PC-9 (cell line): ENCODE data around the gene RASGEF1C. TPM values are rescaled to one million over a fixed set of nuclear protein-coding genes. Genes with fewer than 3 reads are reported as not detected.

Experiments
- BruUV-seq: library from RNA; stranded (reverse); fragments of 400-500 nt; replicated peaks from 2 replicates; lab custom pipeline; 2021; lab: Mats Ljungman, UMichigan
- CTCF ChIA-PET: fragments of 300-600 bp; sonication (Branson Sonifier 250); formaldehyde crosslinking; loops from one replicate; lab custom pipeline; 2022; ENCODE audit warnings: antibody characterized with exemption; lab: Charles Lee
- POLR2A ChIA-PET: fragments of 300-600 bp; sonication (Branson Sonifier 250); formaldehyde crosslinking; loops from one replicate; lab custom pipeline; 2022; ENCODE audit warnings: antibody characterized with exemption; ENCODE audit not compliant: unreplicated experiment; lab: Charles Lee
- DNase-seq, 2 experiments: peaks; one replicate each; pipeline versions ENCODE4 v3.0.0 to v3.0.0-alpha.2; 2015 to 2022; ENCODE audit warnings: mixed read lengths in 1 of 2
- H2AFZ ChIP-seq: fragments of 200-600 bp; sonication (generic); 2 replicates; pipeline ENCODE4 v1.8.1; 2017; ENCODE audit warnings: antibody characterized with exemption
- H3F3A ChIP-seq: fragments of 200-600 bp; sonication (generic); 2 replicates; pipeline ENCODE4 v1.8.1; 2017; ENCODE audit warnings: antibody characterized with exemption, mild to moderate bottlenecking, low read depth; ENCODE audit not compliant: insufficient read depth
- H3K27ac ChIP-seq: fragments of 200-600 bp; sonication (generic); 2 replicates; pipeline ENCODE4 v1.6.1; 2016; ENCODE audit warnings: mixed run types
- H3K27me3 ChIP-seq: fragments of 200-600 bp; sonication (generic); 2 replicates; pipeline ENCODE4 v1.6.1; 2016; ENCODE audit warnings: low read depth, mixed run types; ENCODE audit not compliant: insufficient read depth
- H3K36me3 ChIP-seq: fragments of 200-600 bp; sonication (generic); 2 replicates; pipeline ENCODE4 v1.6.1; 2016; ENCODE audit warnings: low read depth, mixed run types
- H3K4me1 ChIP-seq: fragments of 200-600 bp; sonication (generic); replicated peaks from 2 replicates; pipeline ENCODE4 v1.6.1; 2016; ENCODE audit warnings: mixed run types; ENCODE audit not compliant: insufficient read depth
- H3K4me2 ChIP-seq: fragments of 200-600 bp; sonication (generic); 2 replicates; pipeline ENCODE4 v1.6.1; 2017; ENCODE audit warnings: mixed run types
- H3K4me3 ChIP-seq: fragments of 200-600 bp; sonication (generic); 2 replicates; pipeline ENCODE4 v1.6.1; 2016; ENCODE audit warnings: mixed run types
- H3K79me2 ChIP-seq: fragments of 200-600 bp; sonication (generic); 2 replicates; pipeline ENCODE4 v1.6.1; 2017; ENCODE audit warnings: low read depth, mixed run types
- H3K9me2 ChIP-seq: fragments of 200-600 bp; sonication (generic); 2 replicates; pipeline ENCODE4 v1.8.1; 2017; ENCODE audit warnings: mild to moderate bottlenecking; ENCODE audit not compliant: insufficient read depth
- H3K9me3 ChIP-seq: fragments of 200-600 bp; sonication (generic); 2 replicates; pipeline ENCODE4 v1.8.1; 2016; ENCODE audit warnings: low read depth; ENCODE audit not compliant: insufficient read depth
- H4K20me1 ChIP-seq: fragments of 200-600 bp; sonication (generic); 2 replicates; pipeline ENCODE4 v1.8.1; 2017; ENCODE audit not compliant: insufficient read depth
- CTCF ChIP-seq: fragments of 200-600 bp; sonication (generic); conservative IDR thresholded peaks from 2 replicates; pipeline ENCODE4 v1.6.1; 2017; ENCODE audit warnings: mixed run types, antibody characterized with exemption, mild to moderate bottlenecking, moderate library complexity
- EZH2 ChIP-seq: fragments of 200-600 bp; sonication (generic); IDR thresholded peaks from 2 replicates; pipeline ENCODE4 v1.8.0; 2017; ENCODE audit warnings: antibody characterized with exemption, low read depth
- intact Hi-C: fragments of 100-400 bp; cut with micrococcal nuclease; formaldehyde crosslinking; loops from one replicate; pipeline ENCODE4 v1.10.0; 2022; ENCODE audit not compliant: unreplicated experiment
- total RNA-seq: library from RNA; stranded (reverse); gene quantifications from 2 replicates; pipeline ENCODE4 v1.2.3, GENCODE V29; 2021

Gene RASGEF1C
- total RNA-seq, 1 experiment from 2014 or later: not detected

GRCh38 chr5:180078348-180078747, 130.7 kb downstream of the RASGEF1C start:
- no peak overlapping the region for H3K27ac ChIP-seq
- CTCF ChIA-PET: no interaction called here

GRCh38 chr5:180077594-180078284, 131.3 kb downstream of the RASGEF1C start:
- Histone ChIP-seq H4K20me1 (no peaks in the 10 kb centered on the region), H3K9me3 (peaks cover 1% of the 10 kb centered on the region; the same call in 1 of the 2 replicates), H3K27ac (no peak overlapping the region), H3K4me1 (no peaks in the 10 kb centered on the region), H3K4me3 (no peak overlapping the region), H3K36me3 (no peaks in the 10 kb centered on the region), H3F3A (no peaks in the 10 kb centered on the region), H3K4me2 (no peak overlapping the region), H3K79me2 (no peaks in the 10 kb centered on the region), H2AFZ (no peak overlapping the region), H3K9me2 (no peaks in the 10 kb centered on the region), H3K27me3 (peaks cover 26% of the 10 kb centered on the region; the same call in 1 of the 2 replicates)
- DNase-seq: no peak
- TF ChIP-seq CTCF: no peak
- no peak for TF ChIP-seq EZH2
- intact Hi-C loops: no loop called here
- CTCF ChIA-PET: no interaction called here
- no TSS peak for BruUV-seq
- POLR2A ChIA-PET: interaction anchor here (0.5 kb wide), 1 partner anchor 219 kb away, joined by 6 read pairs; no protein-coding TSS in a partner anchor

More at GRCh38 chr5:180078348-180078747, 130.7 kb downstream of the RASGEF1C start:
- BruUV-seq: no TSS peak
- H3K4me1 ChIP-seq: no peaks in the 10 kb centered on the region
- no peaks in the 10 kb centered on the region for H3K36me3 ChIP-seq
- POLR2A ChIA-PET: no interaction called here
- intact Hi-C loops: no loop called here
- no peak overlapping the region for H3K4me3 ChIP-seq
- H3K79me2 ChIP-seq: no peaks in the 10 kb centered on the region
- no peaks in the 10 kb centered on the region for H3F3A ChIP-seq
- no peaks in the 10 kb centered on the region for H4K20me1 ChIP-seq
- no peak for TF ChIP-seq EZH2
- no peak for TF ChIP-seq CTCF
- no peaks in the 10 kb centered on the region for H3K9me2 ChIP-seq
- H3K9me3 ChIP-seq: no peaks in the 10 kb centered on the region
- H3K27me3 ChIP-seq: peaks cover 26% of the 10 kb centered on the region; the same call in 1 of the 2 replicates
- H3K4me2 ChIP-seq: no peak overlapping the region
- no peak overlapping the region for H2AFZ ChIP-seq
- no peak for DNase-seq

DNA sequence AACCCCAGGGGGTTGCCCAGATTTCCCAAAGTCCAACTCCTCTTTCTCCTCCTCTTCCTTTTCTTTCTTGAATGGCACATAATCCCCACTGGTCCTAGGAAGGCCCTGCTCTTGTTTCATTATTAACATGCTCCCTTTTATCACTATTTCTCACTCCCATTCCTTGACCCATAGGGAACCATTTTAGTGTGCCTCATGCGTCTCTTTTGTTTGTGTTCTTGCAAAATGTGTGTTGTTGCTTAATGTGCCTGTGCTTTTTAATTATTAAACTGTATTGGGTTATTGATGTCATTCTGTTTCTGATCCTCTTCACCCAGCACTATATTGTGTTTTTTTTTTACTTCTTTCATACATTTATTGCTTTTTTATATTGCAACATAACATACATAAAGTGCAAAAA, 133.3 kb downstream of the RASGEF1C start:
- no TSS peak for BruUV-seq
- H2AFZ ChIP-seq: no peak overlapping the region
- H3F3A ChIP-seq: no peaks in the 10 kb centered on the region
- ChIA-PET CTCF (no interaction called here), POLR2A (no interaction called here)
- H4K20me1 ChIP-seq: no peaks in the 10 kb centered on the region
- no peak overlapping the region for H3K27ac ChIP-seq
- H3K4me2 ChIP-seq: no peak overlapping the region
- DNase-seq: no peak
- H3K4me1 ChIP-seq: peaks cover under 1% of the 10 kb centered on the region; the same call in 1 of the 2 replicates
- H3K36me3 ChIP-seq: no peaks in the 10 kb centered on the region
- TF ChIP-seq EZH2 (no peak), CTCF (no peak)
- H3K79me2 ChIP-seq: peaks cover under 1% of the 10 kb centered on the region; the same call in 1 of the 2 replicates
- H3K9me2 ChIP-seq: no peaks in the 10 kb centered on the region
- intact Hi-C loops: no loop called here
- H3K27me3 ChIP-seq: peaks cover 13% of the 10 kb centered on the region; the same call in 1 of the 2 replicates
- no peak overlapping the region for H3K4me3 ChIP-seq
- H3K9me3 ChIP-seq: peaks cover 7% of the 10 kb centered on the region; the same call in 1 of the 2 replicates
